ENCODE measurements around the gene TMEM158. TPM values are rescaled to one million over a fixed set of nuclear protein-coding genes. Genes with fewer than 3 reads are reported as not detected.

TMEM158 gene
- total RNA-seq, 1 experiment from 2014 or later, result 1.4 TPM

- DNase-seq (ENCODE audit: unreplicated experiment), result peak; percentile 94
- no peak for TF ChIP-seq CTCF (IDR thresholded peaks at IDR 0.05; ENCODE audit: unreplicated experiment)
- H3K4me3 Mint-ChIP-seq (ENCODE audit: unreplicated experiment), result no peak overlapping the region
- no peaks in the 10 kb centered on the region for H3K9me3 Mint-ChIP-seq (ENCODE audit: unreplicated experiment)
- ChIA-PET POLR2A (interaction anchor here (0.5 to 3.8 kb wide), 27 partner anchors 9 to 304 kb away, joined by 3 to 35 read pairs (median 4); partner anchors contain the start of gene CDCP1), CTCF (interaction anchor here (0.7 to 3.2 kb wide), 10 partner anchors 15 to 317 kb away, joined by 3 to 17 read pairs (median 5); partner anchors contain the start of gene CDCP1)
- H3K27me3 Mint-ChIP-seq (ENCODE audit: insufficient read depth, unreplicated experiment), result no peaks in the 10 kb centered on the region
- H3K36me3 Mint-ChIP-seq (ENCODE audit: insufficient read depth, unreplicated experiment), result no peaks in the 10 kb centered on the region
- intact Hi-C loops (cut with micrococcal nuclease), result loop anchor here (1.0 to 5.0 kb wide), 4 partner anchors 16 to 61 kb away; no protein-coding TSS in a partner anchor
- H3K27ac Mint-ChIP-seq (ENCODE audit: low read depth, unreplicated experiment), result peak overlapping the region; percentile 93
- H3K4me1 Mint-ChIP-seq (ENCODE audit: insufficient read depth, unreplicated experiment), result peaks cover 36% of the 10 kb centered on the region
- BruUV-seq (replicated peaks), result no TSS peak
Measured at GRCh38 chr3:45182915-45183871, 42.9 kb downstream of the TMEM158 start.

- intact Hi-C loops (cut with micrococcal nuclease), result loop anchor here (5.0 kb wide), 1 partner anchor 59 kb away; no protein-coding TSS in a partner anchor
- TF ChIP-seq CTCF (IDR thresholded peaks at IDR 0.05; ENCODE audit: unreplicated experiment), result no peak
- no peak overlapping the region for H3K4me3 Mint-ChIP-seq (ENCODE audit: unreplicated experiment)
- no peaks in the 10 kb centered on the region for H3K36me3 Mint-ChIP-seq (ENCODE audit: insufficient read depth, unreplicated experiment)
- BruUV-seq (replicated peaks), result no TSS peak
- H3K4me1 Mint-ChIP-seq (ENCODE audit: insufficient read depth, unreplicated experiment), result peaks cover 36% of the 10 kb centered on the region
- H3K27ac Mint-ChIP-seq (ENCODE audit: low read depth, unreplicated experiment), result no peak overlapping the region
- POLR2A ChIA-PET, result interaction anchor here (1.3 to 3.6 kb wide), 2 partner anchors 14 to 37 kb away, joined by 3 to 28 read pairs; no protein-coding TSS in a partner anchor
- no peaks in the 10 kb centered on the region for H3K9me3 Mint-ChIP-seq (ENCODE audit: unreplicated experiment)
- DNase-seq (ENCODE audit: unreplicated experiment), result no peak
- CTCF ChIA-PET, result no interaction called here
- no peaks in the 10 kb centered on the region for H3K27me3 Mint-ChIP-seq (ENCODE audit: insufficient read depth, unreplicated experiment)
Measured at GRCh38 chr3:45181496-45181895, 44.6 kb downstream of the TMEM158 start.

GRCh38 chr3:45180899-45181298 lies 45.2 kb downstream of the TMEM158 start:
- TF ChIP-seq CTCF (IDR thresholded peaks at IDR 0.05; ENCODE audit: unreplicated experiment), result no peak
- no peak overlapping the region for H3K4me3 Mint-ChIP-seq (ENCODE audit: unreplicated experiment)
- no TSS peak for BruUV-seq (replicated peaks)
- no peaks in the 10 kb centered on the region for H3K27me3 Mint-ChIP-seq (ENCODE audit: insufficient read depth, unreplicated experiment)
- peaks cover 36% of the 10 kb centered on the region for H3K4me1 Mint-ChIP-seq (ENCODE audit: insufficient read depth, unreplicated experiment)
- H3K9me3 Mint-ChIP-seq (ENCODE audit: unreplicated experiment), result no peaks in the 10 kb centered on the region
- intact Hi-C loops (cut with micrococcal nuclease), result loop anchor here (5.0 kb wide), 1 partner anchor 59 kb away; no protein-coding TSS in a partner anchor
- ChIA-PET POLR2A (interaction anchor here (1.3 kb wide), 1 partner anchor 36 kb away, joined by 3 read pairs; no protein-coding TSS in a partner anchor), CTCF (no interaction called here)
- no peak for DNase-seq (ENCODE audit: unreplicated experiment)
- peak overlapping the region; percentile 5 for H3K27ac Mint-ChIP-seq (ENCODE audit: low read depth, unreplicated experiment)
- H3K36me3 Mint-ChIP-seq (ENCODE audit: insufficient read depth, unreplicated experiment), result no peaks in the 10 kb centered on the region

- ChIA-PET POLR2A (interaction anchor here (1.1 to 3.4 kb wide), 2 partner anchors 13 to 34 kb away, joined by 5 to 13 read pairs; partner anchors contain the start of gene CDCP1), CTCF (interaction anchor here (0.9 kb wide), 1 partner anchor 12 kb away, joined by 5 read pairs; no protein-coding TSS in a partner anchor)
- Mint-ChIP-seq H3K4me1 (ENCODE audit: insufficient read depth, unreplicated experiment) (peaks cover 32% of the 10 kb centered on the region), H3K4me3 (ENCODE audit: unreplicated experiment) (no peak overlapping the region), H3K9me3 (ENCODE audit: unreplicated experiment) (no peaks in the 10 kb centered on the region), H3K36me3 (ENCODE audit: insufficient read depth, unreplicated experiment) (no peaks in the 10 kb centered on the region), H3K27ac (ENCODE audit: low read depth, unreplicated experiment) (peak overlapping the region; percentile 5), H3K27me3 (ENCODE audit: insufficient read depth, unreplicated experiment) (no peaks in the 10 kb centered on the region)
- DNase-seq (ENCODE audit: unreplicated experiment), result peak; percentile 22
- intact Hi-C loops (cut with micrococcal nuclease), result loop anchor here (5.0 kb wide), 1 partner anchor 58 kb away; no protein-coding TSS in a partner anchor
- no TSS peak for BruUV-seq (replicated peaks)
- no peak for TF ChIP-seq CTCF (IDR thresholded peaks at IDR 0.05; ENCODE audit: unreplicated experiment)
Measured at GRCh38 chr3:45180051-45180450, 46.0 kb downstream of the TMEM158 start.

All from MCF 10A (cell line).